GM23338 (cell line): ENCODE data around the gene RAP1GAP.

Source experiments
- CREB1 ChIP-seq: fragments of 250-450 bp; sonication (Bioruptor Pico); IDR thresholded peaks from 2 replicates; pipeline ENCODE4 v1.5.0; 2020; ENCODE audit warnings: low read depth, mild to moderate bottlenecking, moderate library complexity
- EZH2 ChIP-seq: fragments of 200-600 bp; sonication (generic); IDR thresholded peaks from one replicate; pipeline ENCODE4 v1.8.0; 2017; ENCODE audit warnings: antibody characterized with exemption, mild to moderate bottlenecking, low read depth; ENCODE audit not compliant: unreplicated experiment
- EZH2phosphoT487 ChIP-seq: fragments of 200-600 bp; sonication (generic); IDR thresholded peaks from one replicate; pipeline ENCODE4 v1.8.1; 2018; ENCODE audit warnings: antibody characterized with exemption; ENCODE audit not compliant: unreplicated experiment
- JUNB ChIP-seq: IDR thresholded peaks from one replicate; pipeline ENCODE4 v1.6.1; 2016; ENCODE audit warnings: antibody characterized with exemption; ENCODE audit not compliant: unreplicated experiment
- NANOG ChIP-seq: IDR thresholded peaks from 2 replicates; pipeline ENCODE4 v1.6.1; 2016; ENCODE audit warnings: antibody characterized with exemption, borderline replicate concordance
- POLR2AphosphoS5 ChIP-seq: IDR thresholded peaks from 2 replicates; pipeline ENCODE4 v1.6.1; 2016; ENCODE audit warnings: antibody characterized with exemption, low read depth
- STAT1 ChIP-seq: IDR thresholded peaks from one replicate; pipeline ENCODE4 v1.6.1; 2016; ENCODE audit warnings: antibody characterized with exemption; ENCODE audit not compliant: unreplicated experiment
- ZNF114 ChIP-seq: fragments of 250-450 bp; sonication (Bioruptor Pico); IDR thresholded peaks from 2 replicates; pipeline ENCODE4 v1.5.0; 2020; ENCODE audit warnings: mild to moderate bottlenecking, moderate library complexity
- ZNF331 ChIP-seq: fragments of 250-450 bp; sonication (Bioruptor Pico); IDR thresholded peaks from 2 replicates; pipeline ENCODE4 v1.5.0; 2020; ENCODE audit warnings: low read depth, mild to moderate bottlenecking, moderate library complexity
- TF ChIP-seq, protein P1 (sequence below), 2 experiments: fragments of 200-600 bp in 1 of 2; sonication (generic) in 1 of 2; conservative IDR thresholded peaks; 2 replicates each; pipeline versions ENCODE4 v1.5.1 to v1.6.1; 2016 to 2017; ENCODE audit warnings: antibody characterized with exemption in 2 of 2, low read depth in 2 of 2, mild to moderate bottlenecking in 2 of 2, moderate library complexity in 1 of 2
- TF ChIP-seq, protein P2 (sequence below): IDR thresholded peaks from one replicate; pipeline ENCODE4 v1.6.1; 2018; ENCODE audit warnings: antibody characterized with exemption; ENCODE audit not compliant: unreplicated experiment
- TF ChIP-seq, protein P3 (sequence below): IDR thresholded peaks from 2 replicates; pipeline ENCODE4 v1.6.1; 2016; ENCODE audit warnings: antibody characterized with exemption
- TF ChIP-seq, protein P4 (sequence below): fragments of 250-450 bp; sonication (Bioruptor Pico); IDR thresholded peaks from 2 replicates; pipeline ENCODE4 v1.5.0; 2020; ENCODE audit warnings: mild to moderate bottlenecking, moderate library complexity

DNA sequence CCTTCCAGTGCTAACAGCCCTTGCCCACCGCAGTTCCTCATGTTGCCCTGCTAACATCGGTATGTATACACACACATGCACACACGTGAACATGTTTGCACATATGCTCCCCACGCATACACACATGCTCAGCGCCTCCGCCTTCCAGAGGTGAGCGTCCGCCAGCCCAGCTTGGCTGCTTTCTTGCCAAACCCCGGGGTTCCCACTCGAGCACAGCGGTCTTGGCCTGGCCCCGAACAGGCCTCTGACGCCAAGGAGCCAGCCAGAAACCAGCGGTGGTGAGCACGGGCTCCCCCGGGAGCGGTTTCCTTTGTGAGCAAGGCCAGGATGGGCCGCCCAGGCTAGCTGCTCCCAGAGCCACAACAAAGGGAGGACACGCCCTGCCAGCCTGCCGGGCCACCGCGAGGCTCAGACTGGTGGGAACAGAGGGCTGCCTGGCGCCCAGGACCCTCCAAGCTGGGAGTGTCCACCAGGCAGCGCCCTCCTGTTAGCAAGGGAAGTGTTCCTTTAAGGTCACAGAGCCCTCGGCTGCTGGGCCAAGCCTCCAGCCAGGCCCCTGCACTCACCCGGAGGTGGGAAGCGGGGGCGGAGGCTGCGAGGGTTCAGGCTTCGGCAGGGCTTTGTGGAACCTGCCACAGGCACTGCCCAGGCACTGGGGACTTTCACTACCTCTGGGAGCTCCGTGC is 94.5 kb downstream of the RAP1GAP start:
- TF ChIP-seq, protein P1, sequence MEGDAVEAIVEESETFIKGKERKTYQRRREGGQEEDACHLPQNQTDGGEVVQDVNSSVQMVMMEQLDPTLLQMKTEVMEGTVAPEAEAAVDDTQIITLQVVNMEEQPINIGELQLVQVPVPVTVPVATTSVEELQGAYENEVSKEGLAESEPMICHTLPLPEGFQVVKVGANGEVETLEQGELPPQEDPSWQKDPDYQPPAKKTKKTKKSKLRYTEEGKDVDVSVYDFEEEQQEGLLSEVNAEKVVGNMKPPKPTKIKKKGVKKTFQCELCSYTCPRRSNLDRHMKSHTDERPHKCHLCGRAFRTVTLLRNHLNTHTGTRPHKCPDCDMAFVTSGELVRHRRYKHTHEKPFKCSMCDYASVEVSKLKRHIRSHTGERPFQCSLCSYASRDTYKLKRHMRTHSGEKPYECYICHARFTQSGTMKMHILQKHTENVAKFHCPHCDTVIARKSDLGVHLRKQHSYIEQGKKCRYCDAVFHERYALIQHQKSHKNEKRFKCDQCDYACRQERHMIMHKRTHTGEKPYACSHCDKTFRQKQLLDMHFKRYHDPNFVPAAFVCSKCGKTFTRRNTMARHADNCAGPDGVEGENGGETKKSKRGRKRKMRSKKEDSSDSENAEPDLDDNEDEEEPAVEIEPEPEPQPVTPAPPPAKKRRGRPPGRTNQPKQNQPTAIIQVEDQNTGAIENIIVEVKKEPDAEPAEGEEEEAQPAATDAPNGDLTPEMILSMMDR (conservative IDR thresholded peaks at IDR 0.05; ENCODE audit: low read depth in 2 of 2): peak in 1 of 2 experiments; percentile 37; a peak in 1 of 4 replicates
- TF ChIP-seq POLR2AphosphoS5: 0 out of 2 replicates have a peak, but pooled peaks have one; percentile 4
- TF ChIP-seq, protein P2, sequence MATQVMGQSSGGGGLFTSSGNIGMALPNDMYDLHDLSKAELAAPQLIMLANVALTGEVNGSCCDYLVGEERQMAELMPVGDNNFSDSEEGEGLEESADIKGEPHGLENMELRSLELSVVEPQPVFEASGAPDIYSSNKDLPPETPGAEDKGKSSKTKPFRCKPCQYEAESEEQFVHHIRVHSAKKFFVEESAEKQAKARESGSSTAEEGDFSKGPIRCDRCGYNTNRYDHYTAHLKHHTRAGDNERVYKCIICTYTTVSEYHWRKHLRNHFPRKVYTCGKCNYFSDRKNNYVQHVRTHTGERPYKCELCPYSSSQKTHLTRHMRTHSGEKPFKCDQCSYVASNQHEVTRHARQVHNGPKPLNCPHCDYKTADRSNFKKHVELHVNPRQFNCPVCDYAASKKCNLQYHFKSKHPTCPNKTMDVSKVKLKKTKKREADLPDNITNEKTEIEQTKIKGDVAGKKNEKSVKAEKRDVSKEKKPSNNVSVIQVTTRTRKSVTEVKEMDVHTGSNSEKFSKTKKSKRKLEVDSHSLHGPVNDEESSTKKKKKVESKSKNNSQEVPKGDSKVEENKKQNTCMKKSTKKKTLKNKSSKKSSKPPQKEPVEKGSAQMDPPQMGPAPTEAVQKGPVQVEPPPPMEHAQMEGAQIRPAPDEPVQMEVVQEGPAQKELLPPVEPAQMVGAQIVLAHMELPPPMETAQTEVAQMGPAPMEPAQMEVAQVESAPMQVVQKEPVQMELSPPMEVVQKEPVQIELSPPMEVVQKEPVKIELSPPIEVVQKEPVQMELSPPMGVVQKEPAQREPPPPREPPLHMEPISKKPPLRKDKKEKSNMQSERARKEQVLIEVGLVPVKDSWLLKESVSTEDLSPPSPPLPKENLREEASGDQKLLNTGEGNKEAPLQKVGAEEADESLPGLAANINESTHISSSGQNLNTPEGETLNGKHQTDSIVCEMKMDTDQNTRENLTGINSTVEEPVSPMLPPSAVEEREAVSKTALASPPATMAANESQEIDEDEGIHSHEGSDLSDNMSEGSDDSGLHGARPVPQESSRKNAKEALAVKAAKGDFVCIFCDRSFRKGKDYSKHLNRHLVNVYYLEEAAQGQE: no peak
- TF ChIP-seq EZH2phosphoT487: no peak
- TF ChIP-seq EZH2: no peak
- TF ChIP-seq CREB1 (CRISPR knock-in tag): no peak
- no peak for TF ChIP-seq NANOG
- no peak for TF ChIP-seq ZNF114
- TF ChIP-seq, protein P3, sequence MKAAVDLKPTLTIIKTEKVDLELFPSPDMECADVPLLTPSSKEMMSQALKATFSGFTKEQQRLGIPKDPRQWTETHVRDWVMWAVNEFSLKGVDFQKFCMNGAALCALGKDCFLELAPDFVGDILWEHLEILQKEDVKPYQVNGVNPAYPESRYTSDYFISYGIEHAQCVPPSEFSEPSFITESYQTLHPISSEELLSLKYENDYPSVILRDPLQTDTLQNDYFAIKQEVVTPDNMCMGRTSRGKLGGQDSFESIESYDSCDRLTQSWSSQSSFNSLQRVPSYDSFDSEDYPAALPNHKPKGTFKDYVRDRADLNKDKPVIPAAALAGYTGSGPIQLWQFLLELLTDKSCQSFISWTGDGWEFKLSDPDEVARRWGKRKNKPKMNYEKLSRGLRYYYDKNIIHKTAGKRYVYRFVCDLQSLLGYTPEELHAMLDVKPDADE: no peak
- TF ChIP-seq JUNB: no peak
- TF ChIP-seq STAT1: no peak
- no peak for TF ChIP-seq ZNF331 (CRISPR knock-in tag)
- TF ChIP-seq, protein P4, sequence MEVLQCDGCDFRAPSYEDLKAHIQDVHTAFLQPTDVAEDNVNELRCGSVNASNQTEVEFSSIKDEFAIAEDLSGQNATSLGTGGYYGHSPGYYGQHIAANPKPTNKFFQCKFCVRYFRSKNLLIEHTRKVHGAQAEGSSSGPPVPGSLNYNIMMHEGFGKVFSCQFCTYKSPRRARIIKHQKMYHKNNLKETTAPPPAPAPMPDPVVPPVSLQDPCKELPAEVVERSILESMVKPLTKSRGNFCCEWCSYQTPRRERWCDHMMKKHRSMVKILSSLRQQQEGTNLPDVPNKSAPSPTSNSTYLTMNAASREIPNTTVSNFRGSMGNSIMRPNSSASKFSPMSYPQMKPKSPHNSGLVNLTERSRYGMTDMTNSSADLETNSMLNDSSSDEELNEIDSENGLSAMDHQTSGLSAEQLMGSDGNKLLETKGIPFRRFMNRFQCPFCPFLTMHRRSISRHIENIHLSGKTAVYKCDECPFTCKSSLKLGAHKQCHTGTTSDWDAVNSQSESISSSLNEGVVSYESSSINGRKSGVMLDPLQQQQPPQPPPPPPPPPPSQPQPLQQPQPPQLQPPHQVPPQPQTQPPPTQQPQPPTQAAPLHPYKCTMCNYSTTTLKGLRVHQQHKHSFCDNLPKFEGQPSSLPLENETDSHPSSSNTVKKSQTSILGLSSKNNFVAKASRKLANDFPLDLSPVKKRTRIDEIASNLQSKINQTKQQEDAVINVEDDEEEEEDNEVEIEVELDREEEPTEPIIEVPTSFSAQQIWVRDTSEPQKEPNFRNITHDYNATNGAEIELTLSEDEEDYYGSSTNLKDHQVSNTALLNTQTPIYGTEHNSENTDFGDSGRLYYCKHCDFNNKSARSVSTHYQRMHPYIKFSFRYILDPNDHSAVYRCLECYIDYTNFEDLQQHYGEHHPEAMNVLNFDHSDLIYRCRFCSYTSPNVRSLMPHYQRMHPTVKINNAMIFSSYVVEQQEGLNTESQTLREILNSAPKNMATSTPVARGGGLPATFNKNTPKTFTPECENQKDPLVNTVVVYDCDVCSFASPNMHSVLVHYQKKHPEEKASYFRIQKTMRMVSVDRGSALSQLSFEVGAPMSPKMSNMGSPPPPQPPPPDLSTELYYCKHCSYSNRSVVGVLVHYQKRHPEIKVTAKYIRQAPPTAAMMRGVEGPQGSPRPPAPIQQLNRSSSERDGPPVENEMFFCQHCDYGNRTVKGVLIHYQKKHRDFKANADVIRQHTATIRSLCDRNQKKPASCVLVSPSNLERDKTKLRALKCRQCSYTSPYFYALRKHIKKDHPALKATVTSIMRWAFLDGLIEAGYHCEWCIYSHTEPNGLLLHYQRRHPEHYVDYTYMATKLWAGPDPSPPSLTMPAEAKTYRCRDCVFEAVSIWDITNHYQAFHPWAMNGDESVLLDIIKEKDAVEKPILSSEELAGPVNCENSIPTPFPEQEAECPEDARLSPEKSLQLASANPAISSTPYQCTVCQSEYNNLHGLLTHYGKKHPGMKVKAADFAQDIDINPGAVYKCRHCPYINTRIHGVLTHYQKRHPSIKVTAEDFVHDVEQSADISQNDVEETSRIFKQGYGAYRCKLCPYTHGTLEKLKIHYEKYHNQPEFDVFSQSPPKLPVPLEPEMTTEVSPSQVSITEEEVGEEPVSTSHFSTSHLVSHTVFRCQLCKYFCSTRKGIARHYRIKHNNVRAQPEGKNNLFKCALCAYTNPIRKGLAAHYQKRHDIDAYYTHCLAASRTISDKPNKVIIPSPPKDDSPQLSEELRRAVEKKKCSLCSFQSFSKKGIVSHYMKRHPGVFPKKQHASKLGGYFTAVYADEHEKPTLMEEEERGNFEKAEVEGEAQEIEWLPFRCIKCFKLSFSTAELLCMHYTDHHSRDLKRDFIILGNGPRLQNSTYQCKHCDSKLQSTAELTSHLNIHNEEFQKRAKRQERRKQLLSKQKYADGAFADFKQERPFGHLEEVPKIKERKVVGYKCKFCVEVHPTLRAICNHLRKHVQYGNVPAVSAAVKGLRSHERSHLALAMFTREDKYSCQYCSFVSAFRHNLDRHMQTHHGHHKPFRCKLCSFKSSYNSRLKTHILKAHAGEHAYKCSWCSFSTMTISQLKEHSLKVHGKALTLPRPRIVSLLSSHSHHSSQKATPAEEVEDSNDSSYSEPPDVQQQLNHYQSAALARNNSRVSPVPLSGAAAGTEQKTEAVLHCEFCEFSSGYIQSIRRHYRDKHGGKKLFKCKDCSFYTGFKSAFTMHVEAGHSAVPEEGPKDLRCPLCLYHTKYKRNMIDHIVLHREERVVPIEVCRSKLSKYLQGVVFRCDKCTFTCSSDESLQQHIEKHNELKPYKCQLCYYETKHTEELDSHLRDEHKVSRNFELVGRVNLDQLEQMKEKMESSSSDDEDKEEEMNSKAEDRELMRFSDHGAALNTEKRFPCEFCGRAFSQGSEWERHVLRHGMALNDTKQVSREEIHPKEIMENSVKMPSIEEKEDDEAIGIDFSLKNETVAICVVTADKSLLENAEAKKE (CRISPR knock-in tag): no peak
